Lung (tissue), 12 donors: ENCODE data around the gene ASIC2. TPM values are rescaled to one million over a fixed set of nuclear protein-coding genes. Genes with fewer than 3 reads are reported as not detected.
A peak's percentile ranks its signal among the peaks of the same experiment; 100 is the strongest.

Source experiments
- ATAC-seq: fragments of 200-7000 bp; cut with Tn5 transposase; one replicate; pipeline ENCODE4 v1.9.1; 2020; ENCODE audit warnings: moderate number of reproducible peaks; ENCODE audit not compliant: insufficient read depth, low FRiP score
- DNase-seq, 3 donors: peaks; one replicate each; pipeline ENCODE4 v3.0.0-alpha.2; 2013 to 2017
- H3K27ac ChIP-seq, 2 donors: one replicate each; pipeline ENCODE4 v1.5.1; 2013; ENCODE audit warnings: mild to moderate bottlenecking in 2 of 2, moderate library complexity in 2 of 2, control low read depth in 1 of 2, inconsistent platforms in 1 of 2, low read depth in 1 of 2, low read length in 1 of 2
- H3K27me3 ChIP-seq, 3 donors: one replicate each; pipeline ENCODE4 v1.5.1; 2013; ENCODE audit warnings: low read length in 2 of 3; ENCODE audit not compliant: control insufficient read depth in 3 of 3, insufficient read depth in 3 of 3
- H3K36me3 ChIP-seq, 4 donors: one replicate each; pipeline ENCODE4 v1.5.1; 2013; ENCODE audit warnings: low read length in 4 of 4, mild to moderate bottlenecking in 1 of 4, moderate library complexity in 1 of 4; ENCODE audit not compliant: control insufficient read depth in 4 of 4, insufficient read depth in 4 of 4
- H3K4me1 ChIP-seq, 5 donors: one replicate each; pipeline ENCODE4 v1.5.1; 2013; ENCODE audit warnings: low read length in 5 of 5, mild to moderate bottlenecking in 2 of 5, moderate library complexity in 1 of 5; ENCODE audit not compliant: control insufficient read depth in 5 of 5, insufficient read depth in 5 of 5
- H3K4me3 ChIP-seq: one replicate; pipeline ENCODE4 v1.5.1; 2013; ENCODE audit warnings: mild to moderate bottlenecking, control low read depth, moderate library complexity
- H3K9ac ChIP-seq, 2 donors: one replicate each; pipeline ENCODE4 v1.5.1; 2013; ENCODE audit warnings: low read length in 2 of 2, control low read depth in 1 of 2; ENCODE audit not compliant: insufficient read depth in 1 of 2
- H3K9me3 ChIP-seq, 4 donors: one replicate each; pipeline ENCODE4 v1.5.1; 2013; ENCODE audit warnings: low read length in 3 of 4, mild to moderate bottlenecking in 1 of 4, moderate library complexity in 1 of 4; ENCODE audit not compliant: control insufficient read depth in 4 of 4, insufficient read depth in 3 of 4
- WGBS, 2 donors: extraction: QIAGEN DNeasy Blood & Tissue Kit; methylation state at CpG; one replicate each; pipeline ENCODE4 v1.1.7; 2013; 5-methylcytosine and 5-hydroxymethylcytosine counted together
- polyA plus RNA-seq, 2 donors: library from polyadenylated mRNA; stranded (reverse); fragments of 200-250 nt; gene quantifications; one replicate each; pipeline ENCODE4 v1.2.1, GENCODE V29; 2013
- total RNA-seq, 2 donors: library from RNA; depleted of rRNA in 1 of 2; stranded (reverse); fragments of >200 nt in 1 of 2; gene quantifications; one replicate each; pipeline ENCODE4 v1.2.1, GENCODE V29; 2014 to 2021
- TF ChIP-seq, protein P1 (sequence below): IDR thresholded peaks from 2 replicates; pipeline ENCODE4 v1.5.1; 2012; ENCODE audit warnings: mild to moderate bottlenecking; ENCODE audit errors: control extremely low read depth, extremely low read depth
- donor health status: control.
- donor health status: control.
- donor health status: Bipolar disorder and iron deficiency.
- donor health status: healthy.
- donor health status: DM: yes; HTN: yes; CAD: no.

The ASIC2 gene
- total and polyA plus RNA-seq, 4 donors = 0.03 to 0.28 (median 0.14) TPM; not detected in 1

DNA sequence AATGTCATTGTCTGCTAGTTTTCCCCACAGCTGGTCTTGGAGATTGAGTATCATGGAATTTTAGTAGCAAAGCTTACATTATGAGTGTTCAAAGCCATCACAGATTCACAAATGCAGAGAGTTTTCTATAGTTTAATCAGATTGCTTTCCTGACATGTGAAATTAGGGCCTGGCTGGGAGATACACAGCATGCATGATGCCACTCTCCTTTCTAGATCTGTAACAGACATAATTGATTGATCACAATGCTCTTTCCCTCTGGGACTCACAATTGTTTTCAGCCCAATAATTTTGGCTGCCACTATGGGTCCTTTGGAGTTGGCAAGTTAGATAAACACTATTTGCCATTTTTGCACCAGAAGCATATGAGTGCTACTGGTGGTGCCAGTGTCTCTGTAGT, 168.9 kb downstream of the ASIC2 start:
- H3K4me3 ChIP-seq = no peak overlapping the region
- peaks cover 0 to 14% (median 0%) of the 10 kb centered on the region in 5 donors for H3K4me1 ChIP-seq
- no peak for ATAC-seq
- H3K36me3 ChIP-seq = no peaks in the 10 kb centered on the region
- H3K27me3 ChIP-seq = peaks cover 0 to 10% (median 5%) of the 10 kb centered on the region in 3 donors
- no peak overlapping the region for H3K9ac ChIP-seq
- DNase-seq = no peak
- peaks cover 0 to 2% (median 0%) of the 10 kb centered on the region in 4 donors for H3K9me3 ChIP-seq
- TF ChIP-seq, protein P1, sequence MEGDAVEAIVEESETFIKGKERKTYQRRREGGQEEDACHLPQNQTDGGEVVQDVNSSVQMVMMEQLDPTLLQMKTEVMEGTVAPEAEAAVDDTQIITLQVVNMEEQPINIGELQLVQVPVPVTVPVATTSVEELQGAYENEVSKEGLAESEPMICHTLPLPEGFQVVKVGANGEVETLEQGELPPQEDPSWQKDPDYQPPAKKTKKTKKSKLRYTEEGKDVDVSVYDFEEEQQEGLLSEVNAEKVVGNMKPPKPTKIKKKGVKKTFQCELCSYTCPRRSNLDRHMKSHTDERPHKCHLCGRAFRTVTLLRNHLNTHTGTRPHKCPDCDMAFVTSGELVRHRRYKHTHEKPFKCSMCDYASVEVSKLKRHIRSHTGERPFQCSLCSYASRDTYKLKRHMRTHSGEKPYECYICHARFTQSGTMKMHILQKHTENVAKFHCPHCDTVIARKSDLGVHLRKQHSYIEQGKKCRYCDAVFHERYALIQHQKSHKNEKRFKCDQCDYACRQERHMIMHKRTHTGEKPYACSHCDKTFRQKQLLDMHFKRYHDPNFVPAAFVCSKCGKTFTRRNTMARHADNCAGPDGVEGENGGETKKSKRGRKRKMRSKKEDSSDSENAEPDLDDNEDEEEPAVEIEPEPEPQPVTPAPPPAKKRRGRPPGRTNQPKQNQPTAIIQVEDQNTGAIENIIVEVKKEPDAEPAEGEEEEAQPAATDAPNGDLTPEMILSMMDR = no peak
- no peak overlapping the region for H3K27ac ChIP-seq

- 43 to 53% methylated on average over 1 of the region's 1 CpG for WGBS, 2 donors
- TF ChIP-seq, protein P1 = no peak
- no peak for DNase-seq
These were observed 171.3 kb downstream of the ASIC2 start for GRCh38 chr17:33121756-33122155.

DNA sequence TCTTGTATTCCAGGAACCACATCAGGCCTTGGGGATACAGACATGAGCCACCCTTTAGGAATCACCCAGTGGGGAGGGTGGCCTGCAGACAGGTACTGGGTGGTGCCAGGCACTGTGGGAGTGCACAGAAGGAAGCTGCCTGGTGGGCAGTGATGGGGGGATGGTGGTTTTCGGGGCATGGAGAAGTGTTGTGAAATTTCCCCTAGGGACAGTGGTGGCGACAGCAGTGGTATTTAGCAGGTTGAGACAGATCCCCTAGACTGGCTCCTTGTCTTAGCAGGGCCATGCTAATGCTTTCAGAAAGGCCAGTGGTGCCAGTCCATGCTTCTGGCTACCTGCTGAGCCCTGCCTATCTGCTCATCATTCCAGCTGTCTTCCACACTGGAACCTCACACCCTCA, 171.8 kb downstream of the ASIC2 start:
- H3K4me3 ChIP-seq = no peak overlapping the region
- DNase-seq (no peak), ATAC-seq (no peak)
- WGBS, 2 donors = 35 to 53% methylated on average over 2 of the region's 2 CpGs
- peaks cover 0 to 10% (median 5%) of the 10 kb centered on the region in 3 donors for H3K27me3 ChIP-seq
- no peaks in the 10 kb centered on the region for H3K36me3 ChIP-seq
- H3K9ac ChIP-seq = no peak overlapping the region
- TF ChIP-seq, protein P1 = no peak
- H3K27ac ChIP-seq = no peak overlapping the region
- H3K9me3 ChIP-seq = peaks cover 0 to 2% (median 0%) of the 10 kb centered on the region in 4 donors
- peaks cover 0 to 21% (median 0%) of the 10 kb centered on the region in 5 donors for H3K4me1 ChIP-seq

More at GRCh38 chr17:33121756-33122155, 171.3 kb downstream of the ASIC2 start:
- Histone ChIP-seq H3K27ac (no peak overlapping the region), H3K4me1 (peaks cover 0 to 16% (median 0%) of the 10 kb centered on the region in 5 donors), H3K36me3 (no peaks in the 10 kb centered on the region), H3K4me3 (no peak overlapping the region), H3K27me3 (peaks cover 0 to 10% (median 5%) of the 10 kb centered on the region in 3 donors), H3K9me3 (peaks cover 0 to 2% (median 0%) of the 10 kb centered on the region in 4 donors), H3K9ac (no peak overlapping the region)
- no peak for ATAC-seq

- Histone ChIP-seq H3K27ac (no peak overlapping the region), H3K36me3 (no peaks in the 10 kb centered on the region), H3K4me1 (peaks cover 0 to 32% (median 0%) of the 10 kb centered on the region in 5 donors), H3K9ac (no peak overlapping the region), H3K27me3 (peaks cover 0 to 10% (median 5%) of the 10 kb centered on the region in 3 donors), H3K4me3 (no peak overlapping the region), H3K9me3 (peaks cover 0 to 2% (median 0%) of the 10 kb centered on the region in 4 donors)
- TF ChIP-seq, protein P1 = no peak
- ATAC-seq (no peak), DNase-seq (peak; percentile 80 to 91 (median 80))
- 34 to 35% methylated on average over 5 of the region's 5 CpGs for WGBS, 2 donors
These were observed 173.0 kb downstream of the ASIC2 start for GRCh38 chr17:33120103-33120502.
